ENCODE measurements around the gene DOCK9. TPM values are rescaled to one million over a fixed set of nuclear protein-coding genes. Genes with fewer than 3 reads are reported as not detected.

DOCK9 gene
- total and polyA plus RNA-seq, 8 donors = 7.5 to 26.3 (median 16.3) TPM

GRCh38 chr13:98879127-98879520 is 98.7 kb downstream of the DOCK9 start:
- H3K27ac ChIP-seq = no peak overlapping the region

GRCh38 chr13:98878486-98879126 is 99.3 kb downstream of the DOCK9 start:
- intact Hi-C loops (cut with DNase I) = no loop called here
- no peak for TF ChIP-seq CTCF (IDR thresholded peaks at IDR 0.05)
- Histone ChIP-seq H3K4me1 (no peaks in the 10 kb centered on the region), H3K36me3 (peaks cover 0 to 25% (median 11%) of the 10 kb centered on the region in 3 donors), H3K27ac (no peak overlapping the region), H3K27me3 (no peaks in the 10 kb centered on the region), H3K9me3 (no peaks in the 10 kb centered on the region), H3K4me3 (no peak overlapping the region)
- DNase-seq (no peak), ATAC-seq (no peak), FAIRE-seq (no peak)
- WGBS, 2 donors = 91 to 92% methylated on average over 5 of the region's 5 CpGs

More at GRCh38 chr13:98879127-98879520, 98.7 kb downstream of the DOCK9 start:
- no peak for ATAC-seq
- no peak for FAIRE-seq
- 75 to 84% methylated on average over 4 of the region's 4 CpGs for WGBS, 2 donors
- intact Hi-C loops (cut with DNase I) = no loop called here
- Histone ChIP-seq H3K4me3 (no peak overlapping the region), H3K36me3 (peaks cover 0 to 25% (median 11%) of the 10 kb centered on the region in 3 donors), H3K4me1 (no peaks in the 10 kb centered on the region), H3K9me3 (no peaks in the 10 kb centered on the region), H3K27me3 (no peaks in the 10 kb centered on the region)
- DNase-seq = no peak
- no peak for TF ChIP-seq CTCF (IDR thresholded peaks at IDR 0.05)

GRCh38 chr13:98877936-98878335 is 99.9 kb downstream of the DOCK9 start:
- Histone ChIP-seq H3K36me3 (peaks cover 0 to 25% (median 8%) of the 10 kb centered on the region in 3 donors), H3K9me3 (no peaks in the 10 kb centered on the region), H3K27me3 (no peaks in the 10 kb centered on the region), H3K4me1 (no peaks in the 10 kb centered on the region), H3K4me3 (no peak overlapping the region), H3K27ac (no peak overlapping the region)
- FAIRE-seq = no peak
- ATAC-seq = no peak
- DNase-seq = no peak
- WGBS, 2 donors = 88 to 94% methylated on average over 4 of the region's 4 CpGs
- no peak for TF ChIP-seq CTCF (IDR thresholded peaks at IDR 0.05)
- intact Hi-C loops (cut with DNase I) = no loop called here

DNA sequence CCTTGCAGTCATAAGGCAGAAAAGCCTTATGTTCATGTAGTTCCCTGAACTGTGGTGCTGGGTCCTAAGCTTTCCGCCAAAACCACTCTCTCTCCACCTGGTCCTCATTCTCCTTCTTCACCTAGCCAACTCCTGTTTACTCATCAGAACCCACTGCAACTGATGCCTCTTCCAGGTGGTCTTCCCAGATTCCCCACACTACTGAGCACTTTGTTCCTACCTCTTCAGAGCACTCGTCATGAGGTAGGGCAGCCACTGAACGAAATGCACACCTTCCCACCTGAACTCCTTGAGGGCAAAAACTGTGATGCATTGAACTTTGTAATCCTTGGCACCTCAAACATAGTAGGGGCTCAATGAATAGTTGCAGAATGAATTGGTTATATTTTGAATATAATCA is 100.4 kb downstream of the DOCK9 start:
- no peaks in the 10 kb centered on the region for H3K27me3 ChIP-seq
- H3K4me1 ChIP-seq = no peaks in the 10 kb centered on the region
- no peak for TF ChIP-seq CTCF (IDR thresholded peaks at IDR 0.05)
- FAIRE-seq = no peak
- no peak for DNase-seq
- intact Hi-C loops (cut with DNase I) = no loop called here
- H3K36me3 ChIP-seq = peaks cover 0 to 25% (median 4%) of the 10 kb centered on the region in 3 donors
- 88 to 90% methylated on average over 3 of the region's 3 CpGs for WGBS, 2 donors
- no peak for ATAC-seq
- H3K4me3 ChIP-seq = no peak overlapping the region
- H3K9me3 ChIP-seq = no peaks in the 10 kb centered on the region
- H3K27ac ChIP-seq = no peak overlapping the region

GRCh38 chr13:98875146-98875729 is 102.6 kb downstream of the DOCK9 start:
- Histone ChIP-seq H3K36me3 (peaks cover 0 to 11% (median 3%) of the 10 kb centered on the region in 3 donors), H3K27me3 (no peaks in the 10 kb centered on the region), H3K9me3 (no peaks in the 10 kb centered on the region), H3K4me3 (no peak overlapping the region), H3K27ac (no peak overlapping the region), H3K4me1 (no peaks in the 10 kb centered on the region)
- FAIRE-seq = no peak
- 66 to 86% methylated on average over 1 of the region's 1 CpG for WGBS, 2 donors
- intact Hi-C loops (cut with DNase I) = no loop called here
- no peak for TF ChIP-seq CTCF (IDR thresholded peaks at IDR 0.05)
- no peak for ATAC-seq
- no peak for DNase-seq

Measured in pancreas (tissue), 10 donors.